ENCODE measurements around the gene ZNF195. TPM values are rescaled to one million over a fixed set of nuclear protein-coding genes. Genes with fewer than 3 reads are reported as not detected.
A peak's percentile ranks its signal among the peaks of the same experiment; 100 is the strongest.
"Not testable (repeated sequence)": the region's sequence is repeated elsewhere in the genome, so short reads cannot be mapped to it uniquely, and the experiment has no call there.

The ZNF195 gene
- total and polyA plus RNA-seq, 2 donors (not counting 1 experiment from before 2014, with no cell fraction given) = 11.3 to 16.8 TPM

- DNase-seq (ENCODE audit: low read depth in 2 of 2) = peak; percentile 47 to 59
- not testable (repeated sequence) for H4K20me1 ChIP-seq (ENCODE audit: control insufficient read depth, extremely low read depth, insufficient read depth, low read length)
Observed at GRCh38 chr11:3417047-3417446, 38.1 kb upstream of the ZNF195 start.

GRCh38 chr11:3415301-3415700, 36.4 kb upstream of the ZNF195 start:
- not testable (repeated sequence) for H3K27me3 ChIP-seq (ENCODE audit: control insufficient read depth, insufficient read depth, low read length); H3K27ac ChIP-seq (ENCODE audit: insufficient read depth, low read length); H3K9ac ChIP-seq (ENCODE audit: insufficient read depth, low read length); H3K36me3 ChIP-seq (ENCODE audit: control insufficient read depth, insufficient read depth, low read length); H3K9me3 ChIP-seq (ENCODE audit: control insufficient read depth, insufficient read depth, low read depth, low read length); H4K20me1 ChIP-seq (ENCODE audit: control insufficient read depth, extremely low read depth, insufficient read depth, low read length); H3K4me1 ChIP-seq (ENCODE audit: control insufficient read depth, extremely low read depth, insufficient read depth, low read length); H3K4me2 ChIP-seq (ENCODE audit: extremely low read depth, insufficient read depth, low read length); H2AFZ ChIP-seq (ENCODE audit: low read length); H3K79me2 ChIP-seq (ENCODE audit: control insufficient read depth, insufficient read depth, low read length); H3K4me3 ChIP-seq (replicated peaks in 1 of 4; ENCODE audit: control extremely low read depth in 1 of 4, insufficient read depth in 1 of 4, low read depth in 3 of 4, low read length in 4 of 4)
- DNase-seq (ENCODE audit: low read depth in 2 of 2) = peak in 1 of 2 donors; percentile 34

More at GRCh38 chr11:3417047-3417446, 38.1 kb upstream of the ZNF195 start:
- not testable (repeated sequence) for H3K27ac ChIP-seq (ENCODE audit: insufficient read depth, low read length); H3K36me3 ChIP-seq (ENCODE audit: control insufficient read depth, insufficient read depth, low read length); H3K27me3 ChIP-seq (ENCODE audit: control insufficient read depth, insufficient read depth, low read length); H3K9ac ChIP-seq (ENCODE audit: insufficient read depth, low read length); H3K4me3 ChIP-seq (replicated peaks in 1 of 4; ENCODE audit: control extremely low read depth in 1 of 4, insufficient read depth in 1 of 4, low read depth in 3 of 4, low read length in 4 of 4); H3K4me2 ChIP-seq (ENCODE audit: extremely low read depth, insufficient read depth, low read length); H3K79me2 ChIP-seq (ENCODE audit: control insufficient read depth, insufficient read depth, low read length); H3K4me1 ChIP-seq (ENCODE audit: control insufficient read depth, extremely low read depth, insufficient read depth, low read length); H3K9me3 ChIP-seq (ENCODE audit: control insufficient read depth, insufficient read depth, low read depth, low read length); H2AFZ ChIP-seq (ENCODE audit: low read length)
- TF ChIP-seq CTCF (conservative IDR thresholded peaks at IDR 0.05 in 1 of 2, IDR thresholded peaks at IDR 0.05 in 1 of 2; ENCODE audit: low read depth in 1 of 2, low read length in 2 of 2) = peak; percentile 21 to 38

GRCh38 chr11:3413666-3414065, 34.7 kb upstream of the ZNF195 start:
- not testable (repeated sequence) for H3K79me2 ChIP-seq (ENCODE audit: control insufficient read depth, insufficient read depth, low read length); H3K9me3 ChIP-seq (ENCODE audit: control insufficient read depth, insufficient read depth, low read depth, low read length); H3K4me2 ChIP-seq (ENCODE audit: extremely low read depth, insufficient read depth, low read length); H3K9ac ChIP-seq (ENCODE audit: insufficient read depth, low read length); H4K20me1 ChIP-seq (ENCODE audit: control insufficient read depth, extremely low read depth, insufficient read depth, low read length); H3K4me3 ChIP-seq (replicated peaks in 1 of 4; ENCODE audit: control extremely low read depth in 1 of 4, insufficient read depth in 1 of 4, low read depth in 3 of 4, low read length in 4 of 4); DNase-seq (ENCODE audit: low read depth in 2 of 2); H3K36me3 ChIP-seq (ENCODE audit: control insufficient read depth, insufficient read depth, low read length); H3K4me1 ChIP-seq (ENCODE audit: control insufficient read depth, extremely low read depth, insufficient read depth, low read length); H3K27me3 ChIP-seq (ENCODE audit: control insufficient read depth, insufficient read depth, low read length); H2AFZ ChIP-seq (ENCODE audit: low read length); H3K27ac ChIP-seq (ENCODE audit: insufficient read depth, low read length)

- H3K9ac ChIP-seq (ENCODE audit: insufficient read depth, low read length) = no peak overlapping the region
- H3K4me1 ChIP-seq (ENCODE audit: control insufficient read depth, extremely low read depth, insufficient read depth, low read length) = no peaks in the 10 kb centered on the region
- DNase-seq (ENCODE audit: low read depth in 2 of 2) = no peak
- H3K36me3 ChIP-seq (ENCODE audit: control insufficient read depth, insufficient read depth, low read length) = no peaks in the 10 kb centered on the region
- no peaks in the 10 kb centered on the region for H4K20me1 ChIP-seq (ENCODE audit: control insufficient read depth, extremely low read depth, insufficient read depth, low read length)
- H3K9me3 ChIP-seq (ENCODE audit: control insufficient read depth, insufficient read depth, low read depth, low read length) = no peaks in the 10 kb centered on the region
- H3K4me2 ChIP-seq (ENCODE audit: extremely low read depth, insufficient read depth, low read length) = no peak overlapping the region
- H3K79me2 ChIP-seq (ENCODE audit: control insufficient read depth, insufficient read depth, low read length) = no peaks in the 10 kb centered on the region
- TF ChIP-seq CTCF (conservative IDR thresholded peaks at IDR 0.05 in 1 of 2, IDR thresholded peaks at IDR 0.05 in 1 of 2; ENCODE audit: low read depth in 1 of 2, low read length in 2 of 2) (no peak), EZH2 (IDR thresholded peaks at IDR 0.05; ENCODE audit: low read length, missing control alignments) (no peak)
- H3K4me3 ChIP-seq (replicated peaks in 1 of 4; ENCODE audit: control extremely low read depth in 1 of 4, insufficient read depth in 1 of 4, low read depth in 3 of 4, low read length in 4 of 4) = no peak overlapping the region
- H3K27me3 ChIP-seq (ENCODE audit: control insufficient read depth, insufficient read depth, low read length) = no peaks in the 10 kb centered on the region
- H2AFZ ChIP-seq (ENCODE audit: low read length) = no peak overlapping the region
- no peak overlapping the region for H3K27ac ChIP-seq (ENCODE audit: insufficient read depth, low read length)
Observed at GRCh38 chr11:3412837-3413236, 33.9 kb upstream of the ZNF195 start.

Measured in fibroblast of lung (primary cell).